Choroid plexus epithelial cell (primary cell): ENCODE results near the gene ABO.
"Not testable (repeated sequence)": the region's sequence is repeated elsewhere in the genome, so short reads cannot be mapped to it uniquely, and the experiment has no call there.

Experiments used
- DNase-seq: peaks from one replicate; pipeline ENCODE4 v3.0.0-alpha.2; 2010; ENCODE audit warnings: low read depth
- H3K4me3 ChIP-seq: 2 replicates; pipeline ENCODE4 v1.5.1; 2011; ENCODE audit warnings: low read depth, mild to moderate bottlenecking, control low read depth, low read length, moderate library complexity
- CTCF ChIP-seq: conservative IDR thresholded peaks from 2 replicates; pipeline ENCODE4 v1.5.1; 2011; ENCODE audit warnings: low read depth, mild to moderate bottlenecking, control low read depth, inconsistent platforms, low read length, moderate library complexity

ABO gene

GRCh38 chr9:133225171-133226011 is 49.6 kb downstream of the ABO start:
- no peak for TF ChIP-seq CTCF
- DNase-seq, result no peak
- no peak overlapping the region for H3K4me3 ChIP-seq

GRCh38 chr9:133224762-133225161 is 50.2 kb downstream of the ABO start:
- DNase-seq, result no peak
- TF ChIP-seq CTCF, result no peak
- no peak overlapping the region for H3K4me3 ChIP-seq

- DNase-seq, H3K4me3 ChIP-seq: not testable (repeated sequence)
Observed at GRCh38 chr9:133223159-133223756, 51.7 kb downstream of the ABO start.

- not testable (repeated sequence) for H3K4me3 ChIP-seq, DNase-seq
Observed at GRCh38 chr9:133221994-133222393, 53.0 kb downstream of the ABO start.

- no peak for DNase-seq
- TF ChIP-seq CTCF, result no peak
- no peak overlapping the region for H3K4me3 ChIP-seq
Observed at GRCh38 chr9:133221177-133221809, 53.7 kb downstream of the ABO start.

- not testable (repeated sequence) for H3K4me3 ChIP-seq, DNase-seq
Observed at GRCh38 chr9:133218049-133218975, 56.7 kb downstream of the ABO start.

- not testable (repeated sequence) for H3K4me3 ChIP-seq, DNase-seq
Observed at GRCh38 chr9:133217333-133217988, 57.5 kb downstream of the ABO start.

GRCh38 chr9:133214276-133214675 is 60.7 kb downstream of the ABO start:
- H3K4me3 ChIP-seq, DNase-seq: not testable (repeated sequence)

- no peak for TF ChIP-seq CTCF
- DNase-seq, result no peak
- H3K4me3 ChIP-seq, result no peak overlapping the region
Observed at GRCh38 chr9:133210609-133211008, 64.4 kb downstream of the ABO start.
